ENCODE results near the gene ZP2.
"Not testable (repeated sequence)": the region's sequence is repeated elsewhere in the genome, so short reads cannot be mapped to it uniquely, and the experiment has no call there.

ZP2 gene

DNA sequence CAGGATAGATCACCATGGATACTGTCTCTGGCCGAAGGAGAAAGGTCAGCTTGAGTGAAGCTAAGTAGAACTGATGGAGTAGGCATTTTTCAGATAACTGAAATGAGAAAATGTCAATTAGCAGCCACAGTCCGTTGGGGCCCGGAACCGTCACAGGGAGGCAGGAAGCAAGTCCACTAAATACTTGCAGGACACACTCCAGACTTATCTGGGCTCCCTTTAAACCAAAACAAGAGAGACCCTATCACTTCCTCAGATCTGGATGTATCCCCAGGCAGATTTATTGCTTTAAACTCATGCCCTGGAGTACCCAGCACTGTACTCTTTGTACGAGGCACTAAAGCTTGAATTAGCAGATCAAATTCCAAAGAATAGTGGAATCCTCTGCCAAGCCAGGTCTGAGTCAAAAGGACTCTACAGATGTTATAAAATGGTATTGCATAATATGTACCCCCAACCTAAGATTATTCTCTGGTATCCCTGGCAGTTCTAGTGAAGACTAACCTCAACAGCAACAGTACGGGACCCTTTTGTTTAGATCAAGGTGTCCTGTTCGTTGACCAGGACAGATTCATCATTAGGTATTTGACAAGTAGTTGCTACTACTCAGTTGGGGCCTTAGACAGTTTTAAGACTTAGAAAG, 8.1 kb downstream of the ZP2 start:
- H3K4me3 Mint-ChIP-seq = no peak overlapping the region
- H3K27me3 Mint-ChIP-seq = peaks cover 16 to 68% of the 10 kb centered on the region in 2 donors
- DNase-seq = no peak
- ATAC-seq (replicated peaks) = no peak
- no peaks in the 10 kb centered on the region for H3K4me1 Mint-ChIP-seq (ENCODE audit: low read depth in 2 of 2)
- no peaks in the 10 kb centered on the region for H3K9me3 Mint-ChIP-seq
- H3K27ac Mint-ChIP-seq = no peak overlapping the region
- no peaks in the 10 kb centered on the region for H3K36me3 Mint-ChIP-seq (ENCODE audit: insufficient read depth)

DNA sequence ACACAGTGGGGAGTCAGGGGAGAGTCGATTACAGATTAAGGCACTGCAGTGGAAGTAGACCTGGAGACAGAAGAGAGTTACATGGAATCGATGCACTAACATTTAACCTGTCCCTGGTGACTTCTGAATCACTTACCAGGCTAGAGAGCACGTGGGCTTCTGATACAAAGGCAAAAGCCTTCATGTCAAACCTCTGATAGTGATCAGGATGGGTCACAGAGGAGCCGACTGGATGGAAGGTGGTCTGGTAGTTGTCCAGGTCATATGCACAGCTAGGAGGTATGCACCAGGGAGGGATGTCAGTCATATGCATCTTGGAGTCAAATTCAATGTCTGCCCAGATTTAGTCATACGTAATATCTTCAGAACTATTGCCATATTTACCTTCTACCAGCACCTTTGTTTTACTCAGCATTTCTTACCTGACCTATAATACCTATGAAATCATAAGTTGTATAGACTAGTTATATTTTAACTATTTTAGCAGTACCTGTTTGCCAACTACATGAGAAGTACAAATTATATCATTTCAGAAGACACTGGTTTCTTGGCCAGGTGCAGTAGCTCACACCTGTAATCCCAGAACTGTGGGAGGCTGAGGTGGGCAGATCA, 11.7 kb downstream of the ZP2 start:
- H3K36me3 Mint-ChIP-seq (ENCODE audit: insufficient read depth) = no peaks in the 10 kb centered on the region
- ATAC-seq (replicated peaks) = no peak
- H3K27ac Mint-ChIP-seq = no peak overlapping the region
- H3K9me3 Mint-ChIP-seq = no peaks in the 10 kb centered on the region
- no peak for DNase-seq
- H3K27me3 Mint-ChIP-seq = peaks cover 32 to 80% of the 10 kb centered on the region in 2 donors
- H3K4me3 Mint-ChIP-seq = no peak overlapping the region
- H3K4me1 Mint-ChIP-seq (ENCODE audit: low read depth in 2 of 2) = no peaks in the 10 kb centered on the region

DNA sequence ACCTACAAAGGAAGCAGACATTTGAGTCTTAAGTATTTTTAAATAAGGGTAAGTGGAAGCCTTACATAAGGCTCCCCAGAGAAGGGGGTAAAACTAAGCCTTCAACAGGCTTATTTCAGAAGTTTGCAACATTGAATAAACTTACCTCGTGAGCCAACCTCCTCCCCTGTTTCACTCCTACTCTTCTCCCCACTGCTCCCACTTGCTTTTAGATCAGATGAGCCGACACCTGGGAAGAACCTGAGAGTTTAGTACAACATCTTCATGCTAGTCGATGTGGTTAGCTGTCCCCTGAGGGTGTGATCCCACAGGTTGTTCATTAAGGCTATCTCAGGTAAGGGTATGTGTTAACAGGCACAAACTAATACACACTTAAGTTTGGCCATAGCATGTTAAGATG, 13.8 kb downstream of the ZP2 start:
- Mint-ChIP-seq H3K4me3 (no peak overlapping the region), H3K27me3 (peaks cover 39 to 100% of the 10 kb centered on the region in 2 donors), H3K36me3 (ENCODE audit: insufficient read depth) (no peaks in the 10 kb centered on the region), H3K9me3 (no peaks in the 10 kb centered on the region), H3K4me1 (ENCODE audit: low read depth in 2 of 2) (no peaks in the 10 kb centered on the region), H3K27ac (no peak overlapping the region)
- DNase-seq = no peak
- ATAC-seq (replicated peaks) = no peak

DNA sequence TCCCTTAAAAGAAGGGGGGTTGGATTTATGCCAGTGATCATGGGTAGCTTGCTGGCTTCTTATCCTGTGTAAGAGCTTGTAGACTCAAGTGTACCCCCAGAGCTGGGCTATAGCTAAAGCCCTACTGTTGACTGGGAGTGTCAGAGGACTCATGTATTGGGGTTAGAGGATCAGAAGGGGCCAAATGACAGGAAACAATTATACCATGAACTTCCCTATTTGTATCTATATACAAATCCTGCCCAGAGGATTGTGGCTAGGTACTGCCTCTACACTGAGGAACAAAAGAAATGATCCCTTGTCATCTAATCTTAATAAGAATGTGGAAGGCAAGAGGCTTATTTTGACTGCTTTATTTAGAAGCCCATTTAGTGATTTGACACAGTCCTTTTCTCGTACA, 14.3 kb downstream of the ZP2 start:
- ATAC-seq (replicated peaks) (no peak), DNase-seq (no peak)
- Mint-ChIP-seq H3K9me3 (no peaks in the 10 kb centered on the region), H3K4me3 (no peak overlapping the region), H3K27me3 (peaks cover 39 to 100% of the 10 kb centered on the region in 2 donors), H3K4me1 (ENCODE audit: low read depth in 2 of 2) (no peaks in the 10 kb centered on the region), H3K36me3 (ENCODE audit: insufficient read depth) (no peaks in the 10 kb centered on the region), H3K27ac (no peak overlapping the region)

DNA sequence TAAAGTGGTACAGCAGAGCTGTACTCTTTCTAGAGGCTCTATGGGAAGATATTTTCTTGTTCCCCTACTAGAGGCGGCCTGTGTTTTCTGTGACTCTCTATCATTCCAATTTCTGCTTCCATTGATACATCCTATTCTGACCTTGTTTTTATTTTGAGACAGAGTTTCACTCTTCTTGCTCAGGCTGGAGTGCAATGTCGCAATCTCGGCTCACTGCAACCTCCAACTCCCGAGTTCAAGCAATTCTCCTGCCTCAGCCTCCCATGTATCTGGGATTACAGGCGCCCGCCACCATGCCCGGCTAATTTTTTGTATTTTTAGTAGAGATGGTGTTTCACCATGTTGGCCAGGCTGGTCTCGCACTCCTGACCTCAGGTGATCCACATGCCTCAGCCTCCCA, 16.0 kb downstream of the ZP2 start:
- H3K9me3 Mint-ChIP-seq; H3K4me1 Mint-ChIP-seq (ENCODE audit: low read depth in 2 of 2); ATAC-seq (replicated peaks); H3K4me3 Mint-ChIP-seq; DNase-seq; H3K27ac Mint-ChIP-seq; H3K36me3 Mint-ChIP-seq (ENCODE audit: insufficient read depth): not testable (repeated sequence)
- H3K27me3 Mint-ChIP-seq = peaks cover 33 to 90% of the 10 kb centered on the region in 2 donors

DNA sequence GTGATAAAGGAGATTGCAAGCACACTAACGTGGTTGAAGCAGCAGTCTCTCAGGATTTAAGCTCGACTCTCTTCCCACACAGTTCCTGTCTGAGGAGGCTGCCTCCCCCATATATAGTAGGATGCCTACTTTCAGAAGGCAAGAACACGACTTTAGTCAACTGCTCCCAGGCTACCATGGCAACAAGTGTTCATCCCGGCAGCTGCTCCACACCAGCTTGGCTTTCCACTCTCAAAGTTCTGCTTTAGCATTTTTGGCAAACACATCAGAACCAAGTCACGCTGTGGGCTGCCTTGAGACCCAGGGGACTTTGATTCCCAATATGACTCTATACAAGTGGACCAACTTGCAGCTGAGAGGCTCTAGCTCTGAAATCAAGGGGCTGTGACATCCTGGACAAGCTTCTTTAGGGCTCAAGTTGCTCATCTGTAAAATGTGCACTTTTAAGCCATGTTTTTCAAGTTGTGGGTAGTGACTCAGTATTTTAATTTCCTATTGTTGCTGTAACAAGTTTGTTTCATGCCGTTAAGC, 16.5 kb downstream of the ZP2 start:
- ATAC-seq (replicated peaks) (no peak), DNase-seq (no peak)
- peaks cover 35 to 90% of the 10 kb centered on the region in 2 donors for H3K27me3 Mint-ChIP-seq
- peaks cover 0 to 2% of the 10 kb centered on the region in 2 donors for H3K9me3 Mint-ChIP-seq
- H3K4me1 Mint-ChIP-seq (ENCODE audit: low read depth in 2 of 2) = no peaks in the 10 kb centered on the region
- no peaks in the 10 kb centered on the region for H3K36me3 Mint-ChIP-seq (ENCODE audit: insufficient read depth)
- H3K27ac Mint-ChIP-seq = no peak overlapping the region
- no peak overlapping the region for H3K4me3 Mint-ChIP-seq

DNA sequence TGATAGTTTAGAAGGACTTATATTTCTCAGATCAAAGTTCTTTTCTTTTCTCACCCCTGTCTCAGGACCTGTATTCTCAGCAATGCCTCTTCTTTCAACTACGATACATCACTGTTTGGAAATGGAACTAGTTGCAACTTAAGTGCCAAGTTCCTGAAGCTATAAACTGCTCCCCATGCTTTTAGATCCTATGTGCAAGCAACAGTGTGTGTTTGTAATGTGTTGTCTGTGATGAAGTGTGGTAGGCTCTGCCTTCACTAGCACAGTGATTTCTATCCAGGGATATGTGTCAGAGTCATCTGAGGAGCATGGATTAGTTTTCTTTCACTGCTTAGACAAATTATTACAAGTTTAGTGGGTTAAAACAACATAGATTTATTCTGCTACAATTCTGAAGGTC, 18.4 kb downstream of the ZP2 start:
- no peak for ATAC-seq (replicated peaks)
- Mint-ChIP-seq H3K27ac (no peak overlapping the region), H3K4me1 (ENCODE audit: low read depth in 2 of 2) (peaks cover 4 to 5% of the 10 kb centered on the region in 2 donors), H3K36me3 (ENCODE audit: insufficient read depth) (no peaks in the 10 kb centered on the region), H3K9me3 (peaks cover 0 to 2% of the 10 kb centered on the region in 2 donors), H3K27me3 (peaks cover 28 to 74% of the 10 kb centered on the region in 2 donors), H3K4me3 (no peak overlapping the region)
- DNase-seq = no peak

DNA sequence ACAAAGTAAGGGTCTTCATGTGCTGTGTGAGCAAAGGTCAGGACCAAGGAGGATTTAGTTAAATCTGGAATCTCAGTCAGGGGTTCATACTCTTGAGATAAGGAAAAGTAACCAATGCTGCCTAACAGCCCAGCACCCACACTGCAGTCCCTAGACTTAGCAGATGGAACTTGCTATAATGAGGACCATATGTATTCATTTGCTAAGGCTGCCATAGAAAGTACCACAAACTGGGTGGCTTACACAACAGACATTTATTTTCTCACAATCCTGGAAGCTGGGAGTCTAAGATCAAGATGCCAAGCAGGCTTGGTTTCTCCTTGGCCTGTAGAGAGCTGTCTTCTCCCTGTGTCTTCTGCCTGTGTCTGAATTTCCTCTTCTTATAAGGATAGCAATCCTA, 20.8 kb downstream of the ZP2 start:
- no peak for ATAC-seq (replicated peaks)
- peaks cover 21 to 50% of the 10 kb centered on the region in 2 donors for H3K27me3 Mint-ChIP-seq
- H3K27ac Mint-ChIP-seq = no peak overlapping the region
- no peak for DNase-seq
- H3K36me3 Mint-ChIP-seq (ENCODE audit: insufficient read depth) = no peaks in the 10 kb centered on the region
- H3K4me3 Mint-ChIP-seq = no peak overlapping the region
- H3K9me3 Mint-ChIP-seq = peaks cover 0 to 2% of the 10 kb centered on the region in 2 donors
- H3K4me1 Mint-ChIP-seq (ENCODE audit: low read depth in 2 of 2) = peaks cover 4 to 5% of the 10 kb centered on the region in 2 donors

DNA sequence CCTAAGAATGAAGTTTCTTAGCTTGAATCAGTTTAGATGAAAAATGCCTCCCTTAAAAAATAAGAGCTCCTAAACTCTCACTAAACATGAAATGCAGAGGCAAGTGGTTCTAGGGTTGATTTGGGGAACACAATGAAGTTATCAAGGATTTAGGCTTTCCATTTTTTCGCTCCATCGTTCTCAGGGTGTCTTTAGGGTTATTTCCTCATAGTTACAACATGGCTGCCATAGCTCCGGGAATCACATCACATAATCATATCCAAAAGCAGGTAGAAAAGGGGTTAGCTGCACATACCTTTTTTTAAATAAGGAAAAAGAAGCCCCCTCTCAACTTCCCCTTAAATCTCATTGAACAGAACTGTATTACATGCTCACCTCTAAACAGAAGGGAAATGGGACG, 21.4 kb downstream of the ZP2 start:
- H3K27ac Mint-ChIP-seq = no peak overlapping the region
- peaks cover 0 to 2% of the 10 kb centered on the region in 2 donors for H3K9me3 Mint-ChIP-seq

DNA sequence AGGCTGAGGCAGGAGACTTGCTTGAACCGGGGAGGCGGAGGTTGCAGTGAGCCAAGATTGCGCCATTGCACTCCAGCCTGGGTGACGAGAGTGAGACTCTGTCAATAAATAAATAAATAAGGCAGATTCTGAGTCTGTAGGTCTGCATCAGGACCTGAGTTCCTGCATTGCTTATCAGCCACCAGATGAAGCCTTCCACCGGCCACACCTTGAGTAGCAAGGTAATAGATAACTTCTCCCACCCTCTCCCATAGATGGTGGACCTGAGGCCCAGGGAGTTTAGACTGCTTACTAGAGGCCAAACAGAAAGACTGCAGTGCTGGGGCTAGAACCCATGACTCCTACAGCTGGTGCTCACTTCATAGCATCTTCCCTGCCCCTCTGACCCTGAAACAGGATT, 22.1 kb downstream of the ZP2 start:
- ATAC-seq (replicated peaks) (no peak), DNase-seq (no peak)
- Mint-ChIP-seq H3K9me3 (peaks cover 0 to 2% of the 10 kb centered on the region in 2 donors), H3K27ac (no peak overlapping the region), H3K27me3 (peaks cover 8 to 38% of the 10 kb centered on the region in 2 donors), H3K4me1 (ENCODE audit: low read depth in 2 of 2) (peaks cover 5 to 6% of the 10 kb centered on the region in 2 donors), H3K36me3 (ENCODE audit: insufficient read depth) (no peaks in the 10 kb centered on the region), H3K4me3 (no peak overlapping the region)

More for the DNA sequence above, 21.4 kb downstream of the ZP2 start:
- Mint-ChIP-seq H3K27me3 (peaks cover 15 to 45% of the 10 kb centered on the region in 2 donors), H3K4me3 (no peak overlapping the region), H3K4me1 (ENCODE audit: low read depth in 2 of 2) (peaks cover 4 to 5% of the 10 kb centered on the region in 2 donors), H3K36me3 (ENCODE audit: insufficient read depth) (no peaks in the 10 kb centered on the region)
- DNase-seq = no peak
- no peak for ATAC-seq (replicated peaks)

DNA sequence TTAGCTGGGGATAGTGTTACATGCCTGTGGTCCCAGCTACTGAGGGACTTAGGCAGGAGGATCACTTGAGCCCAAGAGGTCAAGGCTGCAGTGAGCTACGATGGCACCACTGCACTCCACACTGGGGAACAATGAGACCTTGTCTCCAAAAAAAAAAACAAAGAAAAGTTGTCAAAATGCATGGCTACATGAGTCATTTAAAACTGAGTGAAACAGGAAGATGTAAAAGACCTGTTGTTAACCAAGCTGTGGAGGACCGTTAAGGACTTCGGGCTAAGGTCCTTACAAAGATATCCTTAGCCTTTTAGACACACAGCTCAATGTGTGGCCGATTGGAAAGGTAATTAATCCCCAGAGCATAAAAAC, 25.1 kb downstream of the ZP2 start:
- Mint-ChIP-seq H3K4me1 (ENCODE audit: low read depth in 2 of 2) (peaks cover 5 to 6% of the 10 kb centered on the region in 2 donors), H3K27ac (no peak overlapping the region)

DNA sequence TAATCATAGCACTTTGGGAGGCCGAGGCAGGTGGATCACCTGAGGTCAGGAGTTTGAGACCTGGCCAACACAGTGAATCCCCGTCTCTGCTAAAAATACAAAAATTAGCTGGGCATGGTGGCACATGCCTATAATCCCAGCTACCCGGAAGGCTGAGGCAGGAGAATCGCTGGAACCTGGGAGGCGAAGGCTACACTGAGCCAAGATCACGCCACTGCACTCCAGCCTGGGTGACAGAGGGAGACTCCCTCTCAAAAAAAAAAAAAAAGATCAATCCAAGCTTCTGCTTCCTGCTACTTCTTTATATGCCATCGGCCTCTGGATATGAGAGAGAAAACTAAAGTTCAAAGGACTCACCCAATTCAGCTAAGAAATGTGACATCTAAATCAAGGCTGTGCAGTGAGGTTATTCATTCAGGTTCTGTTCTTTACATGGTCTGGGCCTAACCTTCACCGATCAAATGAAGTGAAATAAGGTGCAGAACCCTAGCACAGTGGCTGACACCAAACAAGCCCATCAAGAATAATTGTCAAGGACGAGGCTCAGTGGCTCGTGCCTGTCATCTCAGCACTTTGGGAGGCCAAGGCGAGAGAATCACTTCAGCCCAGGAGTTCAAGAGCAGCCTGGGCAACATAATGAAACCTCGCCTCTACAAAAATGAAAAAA, 25.6 kb downstream of the ZP2 start:
- ATAC-seq (replicated peaks) (no peak), DNase-seq (no peak)
- peaks cover 0 to 2% of the 10 kb centered on the region in 2 donors for H3K9me3 Mint-ChIP-seq
- H3K27me3 Mint-ChIP-seq = peaks cover 5 to 10% of the 10 kb centered on the region in 2 donors
- peaks cover 3% of the 10 kb centered on the region for H3K36me3 Mint-ChIP-seq (ENCODE audit: insufficient read depth)
- H3K27ac Mint-ChIP-seq = no peak overlapping the region
- H3K4me1 Mint-ChIP-seq (ENCODE audit: low read depth in 2 of 2) = peaks cover 5 to 6% of the 10 kb centered on the region in 2 donors
- H3K4me3 Mint-ChIP-seq = no peak overlapping the region

More for the DNA sequence above, 25.1 kb downstream of the ZP2 start:
- Mint-ChIP-seq H3K36me3 (ENCODE audit: insufficient read depth) (peaks cover 2% of the 10 kb centered on the region), H3K9me3 (peaks cover 0 to 2% of the 10 kb centered on the region in 2 donors), H3K4me3 (no peak overlapping the region), H3K27me3 (peaks cover 5 to 10% of the 10 kb centered on the region in 2 donors)
- ATAC-seq (replicated peaks) = no peak
- no peak for DNase-seq

DNA sequence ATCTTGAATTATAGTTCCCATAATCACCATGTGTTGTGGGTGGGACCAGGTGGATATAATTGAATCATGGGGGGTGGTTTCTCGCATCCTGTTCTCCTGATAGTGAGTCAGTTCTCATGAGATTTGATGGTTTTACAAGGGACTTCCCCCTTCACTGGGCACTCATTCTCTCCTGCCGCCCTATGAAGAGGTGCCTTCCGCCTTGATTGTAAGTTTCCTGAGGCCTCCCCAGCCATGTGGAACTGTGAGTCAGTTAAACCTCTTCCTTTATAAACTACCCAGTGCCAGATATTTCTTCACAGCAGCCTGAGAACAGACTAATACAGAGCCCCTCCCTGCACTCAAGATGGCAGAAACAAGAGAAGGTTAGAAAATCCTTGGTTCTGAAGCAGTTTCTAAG, 26.5 kb downstream of the ZP2 start:
- H3K36me3 Mint-ChIP-seq (ENCODE audit: insufficient read depth) = peaks cover 9% of the 10 kb centered on the region
- H3K4me1 Mint-ChIP-seq (ENCODE audit: low read depth in 2 of 2) = peaks cover 5 to 6% of the 10 kb centered on the region in 2 donors
- H3K4me3 Mint-ChIP-seq = no peak overlapping the region
- H3K9me3 Mint-ChIP-seq = no peaks in the 10 kb centered on the region
- DNase-seq = no peak
- ATAC-seq (replicated peaks) = no peak
- H3K27ac Mint-ChIP-seq = peak overlapping the region in 1 of 2 donors; percentile 18
- H3K27me3 Mint-ChIP-seq = peaks cover 0 to 3% of the 10 kb centered on the region in 2 donors

DNA sequence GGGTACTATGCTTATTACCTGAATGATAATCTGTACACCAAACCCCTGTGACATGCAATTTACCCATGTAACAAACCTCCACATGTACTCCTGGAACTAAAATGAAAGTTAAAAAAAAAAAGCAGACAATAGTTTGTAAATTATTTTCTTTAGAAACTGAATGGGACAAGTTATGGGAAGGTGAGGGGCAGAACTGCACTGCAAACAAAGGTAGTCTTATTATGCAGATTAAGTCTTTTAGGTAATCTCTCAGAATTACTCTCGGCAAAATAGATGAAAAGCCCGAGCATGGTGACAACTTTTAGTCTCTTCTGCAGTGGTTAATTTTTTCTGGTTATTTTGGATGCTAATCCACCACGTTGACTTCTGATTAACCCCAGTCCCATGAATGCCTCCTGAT, 27.4 kb downstream of the ZP2 start:
- Mint-ChIP-seq H3K4me3 (no peak overlapping the region), H3K36me3 (ENCODE audit: insufficient read depth) (peaks cover 13% of the 10 kb centered on the region)

More for the DNA sequence above, 27.4 kb downstream of the ZP2 start:
- ATAC-seq (replicated peaks) = no peak
- DNase-seq = no peak
- no peak overlapping the region for H3K27ac Mint-ChIP-seq
- H3K9me3 Mint-ChIP-seq = no peaks in the 10 kb centered on the region
- peaks cover 5 to 6% of the 10 kb centered on the region in 2 donors for H3K4me1 Mint-ChIP-seq (ENCODE audit: low read depth in 2 of 2)
- no peaks in the 10 kb centered on the region for H3K27me3 Mint-ChIP-seq

Data from effector memory CD8-positive, alpha-beta T cell (primary cell).